Neural cell (in vitro differentiated cells): ENCODE results near the gene OOEP.

ENCODE experiments used
- EP300 ChIP-seq: fragments of 450-650 bp; conservative IDR thresholded peaks from 2 replicates; pipeline ENCODE4 v1.6.1; 2014; ENCODE audit warnings: antibody characterized with exemption, mild to moderate bottlenecking, moderate library complexity; ENCODE audit not compliant: poor library complexity, severe bottlenecking
- MXI1 ChIP-seq: fragments of 450-650 bp; conservative IDR thresholded peaks from 2 replicates; pipeline ENCODE4 v1.6.1; 2014; ENCODE audit warnings: antibody characterized with exemption, mild to moderate bottlenecking; ENCODE audit not compliant: poor library complexity, severe bottlenecking
- POLR2AphosphoS5 ChIP-seq: IDR thresholded peaks from 2 replicates; pipeline ENCODE4 v1.6.1; 2012
- REST ChIP-seq: IDR thresholded peaks from 2 replicates; pipeline ENCODE4 v1.6.1; 2012; ENCODE audit warnings: borderline replicate concordance
- SMC3 ChIP-seq: fragments of 450-650 bp; conservative IDR thresholded peaks from 2 replicates; pipeline ENCODE4 v1.6.1; 2014; ENCODE audit warnings: antibody characterized with exemption, mild to moderate bottlenecking, moderate library complexity; ENCODE audit not compliant: poor library complexity
- TF ChIP-seq, protein P1 (sequence below): fragments of 450-650 bp; IDR thresholded peaks from 2 replicates; pipeline ENCODE4 v1.5.1; 2014; ENCODE audit warnings: antibody characterized with exemption, mild to moderate bottlenecking, moderate library complexity; ENCODE audit not compliant: poor library complexity, severe bottlenecking

- TF ChIP-seq SMC3 (no peak), MXI1 (no peak), REST (no peak), EP300 (no peak), POLR2AphosphoS5 (no peak)
- TF ChIP-seq, protein P1, sequence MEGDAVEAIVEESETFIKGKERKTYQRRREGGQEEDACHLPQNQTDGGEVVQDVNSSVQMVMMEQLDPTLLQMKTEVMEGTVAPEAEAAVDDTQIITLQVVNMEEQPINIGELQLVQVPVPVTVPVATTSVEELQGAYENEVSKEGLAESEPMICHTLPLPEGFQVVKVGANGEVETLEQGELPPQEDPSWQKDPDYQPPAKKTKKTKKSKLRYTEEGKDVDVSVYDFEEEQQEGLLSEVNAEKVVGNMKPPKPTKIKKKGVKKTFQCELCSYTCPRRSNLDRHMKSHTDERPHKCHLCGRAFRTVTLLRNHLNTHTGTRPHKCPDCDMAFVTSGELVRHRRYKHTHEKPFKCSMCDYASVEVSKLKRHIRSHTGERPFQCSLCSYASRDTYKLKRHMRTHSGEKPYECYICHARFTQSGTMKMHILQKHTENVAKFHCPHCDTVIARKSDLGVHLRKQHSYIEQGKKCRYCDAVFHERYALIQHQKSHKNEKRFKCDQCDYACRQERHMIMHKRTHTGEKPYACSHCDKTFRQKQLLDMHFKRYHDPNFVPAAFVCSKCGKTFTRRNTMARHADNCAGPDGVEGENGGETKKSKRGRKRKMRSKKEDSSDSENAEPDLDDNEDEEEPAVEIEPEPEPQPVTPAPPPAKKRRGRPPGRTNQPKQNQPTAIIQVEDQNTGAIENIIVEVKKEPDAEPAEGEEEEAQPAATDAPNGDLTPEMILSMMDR = no peak
These were observed 21.0 kb downstream of the OOEP start for GRCh38 chr6:73348550-73349204.
